ENCODE results near the gene CELF2.

- TF ChIP-seq CTCF (conservative IDR thresholded peaks at IDR 0.05) (no peak), ZFX (IDR thresholded peaks at IDR 0.05) (no peak)
These were observed 200.7 kb downstream of the CELF2 start for GRCh38 chr10:11218395-11218794.
